ENCODE results near the gene KLHL29.
"Not testable (repeated sequence)": the region's sequence is repeated elsewhere in the genome, so short reads cannot be mapped to it uniquely, and the experiment has no call there.

The KLHL29 gene

DNA sequence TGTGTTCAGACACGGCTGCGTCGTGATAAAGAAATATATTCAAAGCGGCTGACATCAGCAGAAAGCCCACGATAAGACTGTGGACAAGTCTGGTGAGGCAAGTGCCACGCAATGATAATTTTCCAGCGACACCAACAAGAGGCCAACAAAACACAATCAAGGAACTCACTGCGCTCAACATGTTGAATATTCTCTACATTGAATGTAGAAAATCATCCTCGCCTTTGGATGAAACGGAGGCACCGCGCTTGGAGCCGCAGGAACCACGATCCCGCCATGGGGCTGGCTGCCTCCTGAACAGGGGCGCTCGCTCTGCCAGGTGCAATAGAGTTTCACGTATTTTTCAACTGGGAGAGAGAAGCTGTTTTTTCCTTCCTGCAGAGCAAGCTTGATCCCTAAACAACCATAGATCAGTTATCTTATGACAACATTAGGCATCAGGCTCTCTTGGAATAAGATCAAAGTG lies 321.7 kb downstream of the KLHL29 start:
- no peak for DNase-seq

DNA sequence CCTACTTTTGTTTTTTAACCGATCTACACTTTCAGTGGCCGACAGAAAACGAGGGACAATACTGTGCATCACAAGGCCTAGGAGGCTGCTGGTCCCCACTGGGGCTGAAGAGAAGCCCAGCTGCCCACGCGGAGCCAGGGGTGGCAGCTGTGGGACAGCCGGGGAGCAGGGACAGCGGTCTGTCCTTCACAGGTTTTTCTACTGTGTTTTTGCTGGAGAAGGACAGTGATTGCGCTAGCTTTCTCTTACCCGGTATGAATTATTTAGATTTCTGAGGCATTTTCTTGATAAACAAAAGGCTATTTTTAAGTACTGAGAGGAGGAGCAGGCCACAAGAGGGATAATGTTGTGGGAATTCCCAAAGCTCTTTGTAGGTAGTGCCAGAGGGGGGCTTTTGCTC lies 322.1 kb downstream of the KLHL29 start:
- no peak for DNase-seq

DNA sequence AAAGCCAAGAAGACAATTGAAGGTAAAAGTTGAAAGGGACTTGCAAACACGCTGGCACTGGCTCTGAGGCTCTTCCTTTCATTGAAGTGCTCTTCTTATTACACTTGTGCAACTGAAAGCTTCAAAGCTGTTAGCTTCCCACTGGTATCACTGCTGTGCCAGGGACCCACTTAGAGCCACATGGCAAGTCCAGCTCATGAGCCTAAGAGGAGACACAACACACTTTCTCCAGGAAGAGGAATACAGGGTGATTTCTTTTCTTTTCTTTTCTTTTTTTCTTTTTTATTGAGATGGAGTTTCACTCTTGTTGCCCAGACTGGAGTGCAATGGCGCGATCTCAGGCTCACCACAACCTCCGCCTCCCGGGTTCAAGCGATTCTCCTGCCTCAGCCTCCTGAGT lies 323.8 kb downstream of the KLHL29 start:
- no peak for DNase-seq

DNA sequence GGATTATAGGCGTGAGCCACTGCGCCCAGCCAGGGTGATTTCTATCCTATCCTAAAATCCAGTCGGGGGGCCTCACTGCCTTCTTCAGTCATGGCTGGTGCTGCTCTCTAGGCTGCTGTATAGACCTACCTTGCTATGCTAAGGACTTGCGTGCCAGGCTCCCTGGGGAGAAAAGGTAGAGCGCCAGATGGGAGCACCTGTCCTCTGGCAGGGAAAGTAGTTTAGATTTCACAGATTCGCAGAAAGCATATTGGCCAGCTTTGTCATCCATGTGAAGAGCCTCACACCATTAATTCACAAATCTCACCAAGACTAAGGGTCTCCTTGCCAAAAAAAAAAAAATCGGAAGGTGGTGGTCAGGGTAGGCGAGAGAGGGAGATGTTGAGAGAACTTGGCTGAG lies 324.3 kb downstream of the KLHL29 start:
- no peak for DNase-seq

DNA sequence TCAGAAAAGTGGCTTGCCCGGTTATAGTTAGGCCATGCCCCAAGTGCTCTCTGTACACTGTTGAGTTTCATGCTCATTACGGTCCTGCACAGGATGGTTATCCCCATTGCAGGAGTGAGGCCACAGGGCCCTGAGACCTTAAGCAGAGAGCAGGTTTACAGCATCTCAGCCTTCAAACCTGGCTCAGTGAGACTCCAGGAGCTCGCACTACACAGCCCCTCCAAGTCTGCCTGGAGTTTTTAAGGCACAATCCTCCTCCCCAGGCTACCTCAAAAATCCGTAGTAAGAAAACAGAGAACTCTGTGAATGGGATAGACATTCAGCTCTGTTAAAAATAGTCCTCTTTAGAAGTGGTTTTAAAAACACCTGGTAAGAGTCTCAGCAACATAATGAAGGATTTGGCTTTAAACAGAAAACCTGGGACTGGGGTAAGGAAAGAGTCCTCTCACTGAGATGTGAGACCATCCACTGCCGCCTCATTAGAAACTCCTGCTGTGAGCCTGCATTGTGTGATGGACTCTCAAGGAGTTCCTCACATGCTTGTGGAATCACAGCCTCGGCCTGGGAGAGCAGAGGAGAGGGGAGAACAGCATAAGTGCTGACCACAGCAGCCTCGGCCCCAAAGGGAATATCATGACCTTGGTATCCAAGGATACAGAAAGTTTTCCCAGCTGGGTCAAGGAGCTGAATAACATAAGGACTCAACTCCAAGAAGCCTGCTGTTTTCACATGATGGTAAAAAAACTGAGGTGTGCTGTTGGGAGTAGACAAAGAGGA lies 327.2 kb downstream of the KLHL29 start:
- no peak for DNase-seq

DNA sequence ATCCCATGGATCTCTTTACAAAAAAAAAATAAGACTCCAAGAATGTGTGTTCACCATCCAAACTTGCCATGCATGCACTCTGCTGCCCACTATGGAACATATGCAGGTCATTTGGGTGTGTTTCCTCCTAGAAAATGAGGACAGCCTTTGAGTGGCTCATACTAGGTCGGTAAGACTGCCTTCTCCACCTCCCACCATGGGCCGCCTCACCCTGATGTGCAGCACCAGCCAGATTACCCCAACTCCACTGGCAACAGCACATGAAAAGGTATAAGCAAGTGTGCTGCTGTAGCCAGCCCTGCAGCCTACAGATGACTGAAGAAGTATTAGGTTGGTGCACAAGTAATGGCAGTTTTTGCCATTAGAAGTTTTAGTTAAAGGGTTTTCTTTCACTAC lies 327.8 kb downstream of the KLHL29 start:
- DNase-seq = no peak

DNA sequence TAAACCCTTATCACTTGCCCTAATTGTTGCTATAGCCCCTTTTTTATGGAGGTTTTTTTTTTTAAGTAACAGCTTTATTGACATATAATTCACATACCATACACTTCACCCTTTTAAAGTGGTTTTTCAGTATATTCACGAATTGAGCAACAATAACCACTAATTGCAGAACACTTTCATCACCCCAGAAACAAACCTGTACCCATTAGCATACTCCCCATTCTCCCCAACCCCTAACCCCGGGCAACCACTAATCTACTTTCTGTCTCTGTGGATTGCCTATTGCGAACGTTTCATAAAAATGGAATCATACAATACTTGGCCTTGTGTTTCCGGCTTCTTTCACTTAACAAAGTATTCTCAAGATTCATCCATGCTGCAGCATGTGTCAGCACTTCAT lies 328.4 kb downstream of the KLHL29 start:
- DNase-seq = no peak

DNA sequence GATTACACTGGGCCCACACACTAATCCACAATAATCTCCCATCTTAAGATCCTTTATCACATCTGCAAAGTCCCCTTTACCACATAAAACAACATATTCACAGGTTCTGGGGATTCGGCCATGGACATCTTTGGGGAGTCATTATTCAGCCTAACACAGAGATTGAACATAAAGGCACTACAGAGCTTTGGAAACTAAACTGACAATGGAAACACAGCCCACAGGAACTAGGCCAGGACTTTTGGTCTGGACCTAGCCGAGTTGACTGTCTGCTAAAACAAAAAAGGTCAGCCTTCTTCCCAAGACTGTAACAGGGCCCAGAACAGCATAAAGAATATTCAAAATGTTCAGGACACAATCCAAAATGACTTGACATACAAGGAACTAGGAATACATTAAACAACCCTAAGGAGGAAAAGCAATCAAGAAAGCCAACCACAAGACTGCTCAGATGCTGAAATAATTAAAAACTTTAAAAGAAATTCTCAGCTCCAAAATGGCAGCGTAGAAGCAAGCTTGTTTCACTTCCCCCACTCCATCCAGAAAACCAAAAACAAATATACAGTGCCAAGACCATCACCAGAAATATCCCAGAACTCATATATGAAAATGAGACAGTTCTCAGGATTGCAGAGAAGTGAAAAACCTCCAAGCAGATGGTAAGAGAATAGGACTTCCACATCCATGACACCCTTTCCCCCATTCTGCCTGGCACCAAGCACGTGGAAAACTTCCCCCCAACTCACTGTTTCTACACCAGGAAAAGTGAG lies 334.1 kb downstream of the KLHL29 start:
- DNase-seq = no peak

DNA sequence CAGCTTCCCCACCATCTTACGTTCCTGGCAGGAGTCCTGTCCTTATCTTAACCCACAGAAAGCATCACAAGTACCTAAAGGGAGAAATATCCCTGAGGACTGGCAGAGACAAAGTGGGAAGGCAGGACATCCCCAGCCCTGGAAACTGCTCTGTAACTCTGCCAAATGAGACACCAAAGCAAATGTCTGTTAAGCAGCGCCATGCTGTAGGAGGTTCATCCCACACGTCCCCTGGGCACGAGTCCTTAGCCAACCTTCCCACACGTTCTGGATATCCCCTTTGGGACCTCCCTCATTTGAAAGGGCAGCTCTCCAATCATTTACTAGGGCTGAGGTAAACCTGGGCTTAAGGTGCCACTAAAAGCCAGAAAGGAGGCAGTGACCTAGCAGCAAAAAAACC lies 334.7 kb downstream of the KLHL29 start:
- DNase-seq = no peak

DNA sequence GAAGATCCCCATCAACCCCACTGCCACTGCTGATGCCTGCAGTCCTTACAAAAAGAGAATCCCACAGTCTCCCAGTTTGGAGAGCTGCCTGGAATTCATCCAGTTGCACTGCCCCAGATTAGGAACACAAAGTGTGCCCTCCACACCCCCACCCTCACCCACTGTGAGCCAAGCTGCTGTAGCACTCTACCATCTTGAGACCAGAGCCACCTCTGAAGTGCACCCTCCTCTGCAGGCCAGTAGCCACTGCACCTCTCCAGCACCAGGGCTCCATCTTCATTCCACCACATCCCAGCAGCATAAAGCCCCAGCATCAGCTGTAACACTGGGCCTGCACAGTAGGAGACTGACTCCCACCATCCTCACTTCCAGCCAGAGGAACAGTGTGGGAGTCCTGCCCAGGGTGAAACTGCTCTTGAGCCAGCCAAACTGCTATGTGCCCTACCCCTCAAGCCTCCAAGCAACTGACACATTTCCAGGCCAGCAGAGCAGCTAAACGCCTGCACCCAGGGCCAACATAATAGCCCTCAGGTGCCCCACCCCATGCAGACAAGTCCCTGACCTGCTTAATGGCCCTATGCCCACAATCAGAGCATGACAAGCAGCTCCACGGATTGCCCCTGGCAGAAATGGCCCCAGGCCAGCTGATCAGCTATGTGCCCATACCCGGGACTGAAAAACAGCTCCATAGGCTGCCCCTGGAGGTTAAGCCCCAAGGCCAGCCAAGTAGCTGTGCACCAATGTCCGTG lies 335.9 kb downstream of the KLHL29 start:
- no peak for DNase-seq

DNA sequence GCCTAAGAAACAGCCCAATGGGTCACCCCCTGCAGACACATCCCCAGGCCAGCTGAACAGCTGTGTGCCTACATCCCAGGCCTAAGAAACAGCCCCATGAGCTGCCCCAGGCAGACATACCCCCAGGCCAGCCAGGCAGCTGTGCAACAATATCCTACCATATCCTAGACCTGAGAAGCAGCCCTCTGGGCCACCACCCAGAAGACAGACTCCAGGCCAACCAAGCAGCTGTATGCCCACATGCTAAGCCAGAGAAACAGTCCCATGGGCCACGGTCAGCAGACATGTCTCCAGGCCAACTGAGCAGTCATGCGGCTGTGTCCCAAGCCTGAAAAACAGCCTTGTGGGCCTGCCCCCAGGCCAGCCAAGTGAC lies 336.5 kb downstream of the KLHL29 start:
- DNase-seq = no peak

DNA sequence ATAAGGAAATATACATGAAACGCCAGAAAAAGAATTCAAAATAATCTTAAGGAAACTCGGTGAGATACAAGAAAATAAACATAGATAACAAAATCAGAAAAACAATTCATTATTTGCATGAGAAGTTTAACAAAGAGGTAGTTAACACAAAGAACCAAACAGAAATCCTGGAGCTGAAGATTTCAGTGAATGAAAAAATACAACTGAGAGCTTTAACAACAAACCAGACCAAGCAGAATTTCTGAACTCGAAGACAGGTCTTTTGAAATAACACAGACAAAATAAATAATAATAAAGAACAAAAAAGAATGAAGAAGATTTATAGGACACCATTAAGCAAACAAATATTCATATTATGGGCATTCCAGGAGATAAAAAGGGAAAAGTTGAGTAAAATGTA lies 337.3 kb downstream of the KLHL29 start:
- DNase-seq = no peak

DNA sequence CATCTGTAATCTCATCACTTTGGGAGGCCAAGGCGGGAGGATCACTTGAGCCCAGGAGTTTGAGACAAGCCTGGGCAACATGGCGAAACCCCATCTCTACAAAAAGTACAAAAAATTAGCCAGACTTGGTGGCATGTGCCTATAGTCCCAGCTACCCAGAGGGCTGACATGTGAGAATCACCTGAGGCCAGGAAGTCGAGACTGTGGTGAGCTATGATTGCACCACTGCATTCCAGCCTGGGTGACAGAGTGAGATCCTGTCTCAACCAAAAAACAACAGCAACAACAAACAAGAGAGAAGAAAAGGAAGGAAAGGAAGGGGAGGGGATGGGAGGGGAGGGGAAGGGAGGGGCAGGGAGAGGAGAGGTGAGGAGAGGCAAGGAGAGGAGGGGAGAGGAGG lies 338.1 kb downstream of the KLHL29 start:
- DNase-seq = not testable (repeated sequence)

DNA sequence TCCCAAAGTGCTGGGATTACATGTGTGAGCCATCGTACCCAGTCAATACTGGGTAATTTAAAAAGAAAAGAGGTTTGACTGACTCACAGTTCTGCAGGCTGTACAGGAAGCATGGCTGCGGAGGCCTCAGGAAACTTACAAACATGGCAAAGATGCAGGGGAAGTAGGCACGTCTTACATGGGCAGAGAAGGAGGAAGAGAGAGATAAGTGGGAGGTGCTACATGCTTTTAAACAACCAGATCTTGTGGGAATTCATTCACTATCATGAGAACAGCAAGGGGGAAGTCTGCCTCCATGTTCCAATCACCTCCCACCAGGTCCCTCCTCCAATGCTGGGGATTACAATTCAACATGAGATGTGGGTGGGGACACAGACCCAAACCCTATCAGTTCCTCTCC lies 349.4 kb downstream of the KLHL29 start:
- DNase-seq = no peak

DNA sequence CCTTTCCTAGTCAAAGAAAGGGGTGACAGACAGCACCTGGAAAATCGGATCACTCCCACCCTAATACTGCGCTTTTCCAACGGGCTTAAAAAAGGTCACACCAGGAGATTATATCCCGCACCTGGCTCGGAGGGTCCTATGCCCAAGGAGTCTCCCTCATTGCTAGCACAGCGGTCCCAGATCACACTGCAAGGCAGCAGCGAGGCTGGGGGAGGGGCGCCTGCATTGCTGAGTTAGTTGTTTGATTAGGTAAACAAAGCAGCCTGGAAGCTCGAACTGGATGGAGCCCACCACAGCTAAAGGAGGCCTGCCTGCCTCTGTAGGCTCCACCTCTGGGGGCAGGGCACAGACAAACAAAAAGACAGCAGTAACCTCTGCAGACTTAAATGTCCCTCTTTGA lies 351.8 kb downstream of the KLHL29 start:
- DNase-seq = not testable (repeated sequence)

DNA sequence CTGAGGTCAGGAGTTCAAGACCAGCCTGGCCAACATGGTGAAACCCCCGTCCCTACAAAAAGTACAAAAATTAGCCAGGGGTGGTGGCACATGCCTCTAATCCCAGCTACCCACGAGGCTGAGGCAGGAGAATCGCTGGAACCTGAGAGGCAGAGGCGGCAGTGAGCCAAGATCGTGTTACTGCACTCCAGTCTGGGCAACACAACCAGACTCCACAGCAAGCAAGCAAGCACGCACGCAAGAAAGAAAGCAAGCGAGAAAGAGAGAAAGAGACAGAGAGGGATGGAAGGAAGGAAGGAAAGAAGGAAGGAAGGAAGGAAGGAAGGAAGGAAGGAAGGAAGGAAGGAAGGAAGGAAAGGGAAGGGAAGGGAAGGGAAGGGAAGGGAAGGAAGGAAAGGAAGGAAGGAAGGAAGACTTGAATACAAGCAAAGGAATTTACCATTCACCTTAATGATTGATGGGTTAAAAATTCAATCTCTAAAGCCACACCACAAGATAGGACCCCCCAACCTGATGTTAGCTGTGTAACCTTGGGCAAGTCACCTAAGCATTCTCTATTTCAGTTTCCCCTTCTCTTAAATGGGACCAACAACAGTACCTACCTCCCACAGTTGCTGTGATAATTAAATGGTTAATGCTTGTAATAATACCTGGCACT lies 360.2 kb downstream of the KLHL29 start:
- no peak for DNase-seq

DNA sequence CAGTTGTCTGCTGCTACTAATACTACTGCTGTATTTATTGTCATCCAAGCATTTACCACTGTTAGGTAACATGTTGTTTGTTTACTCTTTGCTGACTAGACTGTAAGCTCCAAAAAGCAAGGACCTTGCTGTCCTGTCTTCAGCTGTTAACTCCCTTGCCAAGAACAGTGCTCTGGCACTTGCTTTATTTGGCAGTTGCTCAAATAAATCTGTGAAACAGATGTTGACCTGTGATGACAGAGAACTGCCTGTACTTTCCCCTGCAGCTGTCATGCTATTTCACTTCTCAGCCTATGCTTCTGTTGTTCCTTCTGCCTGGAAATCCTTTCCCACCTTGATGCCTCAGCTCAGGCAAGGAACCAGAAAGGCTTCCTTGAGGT lies 360.7 kb downstream of the KLHL29 start:
- DNase-seq = no peak

DNA sequence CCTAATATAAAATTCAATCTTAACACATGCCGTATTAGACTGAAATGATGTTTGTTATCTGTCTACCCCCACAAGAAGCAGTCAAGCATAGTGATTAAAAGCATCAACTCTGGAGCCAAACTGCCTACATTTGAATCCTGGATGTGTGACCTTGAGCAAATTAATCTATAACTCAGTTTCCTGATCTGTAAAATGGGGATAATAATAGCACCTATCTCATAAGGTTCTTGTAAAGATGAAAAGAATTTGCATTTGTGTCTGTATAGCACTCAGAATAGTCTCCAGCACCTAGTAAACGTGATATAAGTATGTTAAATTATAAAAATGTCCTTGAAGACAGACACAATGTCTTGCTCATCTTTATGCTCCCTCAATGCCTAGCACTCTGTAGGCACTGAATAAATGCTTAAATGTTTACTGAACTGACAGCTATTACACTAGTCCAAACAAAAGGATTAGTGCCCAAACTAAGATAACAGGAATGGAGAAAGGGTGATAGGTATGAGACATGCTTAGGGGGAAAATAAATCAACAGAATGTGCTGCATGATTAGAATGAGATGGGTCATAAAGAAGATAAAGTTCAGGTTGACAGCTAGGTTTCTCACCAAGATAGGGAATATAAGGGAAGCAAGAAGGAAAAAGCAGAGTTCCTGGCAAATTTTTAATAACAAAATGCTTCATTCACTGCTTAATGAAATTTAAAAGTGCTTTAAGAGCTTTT lies 361.3 kb downstream of the KLHL29 start:
- no peak for DNase-seq

DNA sequence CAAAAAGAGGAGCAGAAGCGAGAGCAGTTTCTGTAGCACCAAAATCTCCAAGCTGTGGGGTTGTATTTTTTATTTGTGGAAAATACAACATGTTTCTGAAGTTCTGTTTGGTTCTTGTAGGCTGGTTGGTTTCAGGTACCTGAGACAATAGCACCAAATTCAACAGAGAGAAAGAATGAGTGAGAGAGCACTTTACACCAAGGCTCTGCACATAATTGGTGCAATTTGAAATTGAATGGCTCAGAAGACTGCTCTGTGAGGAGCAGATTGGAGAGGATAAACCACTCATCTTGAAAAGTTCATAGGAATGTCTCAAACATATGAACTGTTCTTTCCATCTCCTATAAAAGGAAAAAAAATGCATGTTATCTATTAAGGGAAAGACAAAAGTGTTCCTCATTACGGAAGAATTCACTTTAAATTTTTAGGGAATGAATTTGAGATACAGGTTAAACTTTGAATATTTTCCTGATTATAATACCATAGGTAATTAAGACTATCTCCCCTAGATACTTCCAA lies 366.8 kb downstream of the KLHL29 start:
- DNase-seq = no peak

DNA sequence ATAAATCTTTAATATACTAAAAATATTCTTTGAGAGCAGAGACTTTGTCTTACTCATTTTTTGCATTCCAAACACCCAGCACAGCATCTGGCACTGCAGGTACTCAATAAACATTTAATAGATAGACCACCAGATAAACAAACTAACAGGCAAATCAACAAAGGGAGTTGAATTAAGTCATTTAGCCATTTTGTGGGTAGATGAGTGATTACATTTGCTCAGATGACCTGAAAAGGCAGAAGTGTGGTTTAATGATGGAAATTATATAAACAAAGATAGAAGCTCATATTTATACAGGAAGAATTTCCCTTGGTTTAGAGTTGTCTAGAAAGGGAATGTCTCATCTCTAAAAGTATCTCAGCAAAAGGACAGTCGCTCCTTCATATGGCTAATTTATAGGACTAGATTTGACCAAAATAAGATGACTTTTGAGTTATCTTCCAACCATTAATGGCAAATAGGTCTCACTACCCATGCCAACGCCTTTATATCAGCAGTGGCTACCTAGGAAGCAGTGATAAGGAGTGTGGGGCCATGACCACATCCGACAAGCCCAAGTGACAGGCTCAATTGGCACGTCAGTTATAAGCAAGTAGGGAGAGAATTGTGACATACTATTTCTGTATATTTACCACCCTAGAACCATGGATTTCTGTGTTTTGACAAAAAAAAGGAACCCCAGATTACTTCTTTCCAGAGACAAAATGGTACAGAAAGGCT lies 368.5 kb downstream of the KLHL29 start:
- no peak for DNase-seq

DNA sequence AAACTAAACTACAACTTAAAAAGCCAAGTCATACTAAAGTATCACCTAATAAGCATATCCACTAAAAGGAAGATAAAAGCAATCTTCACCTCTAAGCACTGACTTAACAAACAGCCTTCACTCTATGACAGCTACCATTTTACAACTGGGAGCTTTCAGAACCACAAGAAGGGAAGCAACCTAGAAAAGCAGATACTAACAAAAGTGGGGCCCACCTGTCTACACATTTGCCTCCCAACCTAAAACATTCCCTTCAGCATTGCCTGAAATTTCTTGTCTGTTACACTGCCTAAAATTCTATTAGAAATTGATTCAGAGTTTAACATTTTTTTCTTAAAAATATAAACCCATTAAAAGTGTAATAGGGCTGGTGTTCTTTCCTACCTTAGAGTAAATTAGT lies 370.0 kb downstream of the KLHL29 start:
- DNase-seq = no peak

Data from NCI-H2029 (cell line).